HG03066 (cell line): Measurements from ENCODE around the gene CENPK.
A peak's percentile ranks its signal among the peaks of the same experiment; 100 is the strongest.
"Not testable (repeated sequence)": the region's sequence is repeated elsewhere in the genome, so short reads cannot be mapped to it uniquely, and the experiment has no call there.

Experiments used
- ATAC-seq: cut with Tn5 transposase; IDR thresholded peaks from one replicate; pipeline ENCODE4 v1.9.1; 2021; ENCODE audit warnings: low read depth; ENCODE audit not compliant: unreplicated experiment

Gene CENPK

DNA sequence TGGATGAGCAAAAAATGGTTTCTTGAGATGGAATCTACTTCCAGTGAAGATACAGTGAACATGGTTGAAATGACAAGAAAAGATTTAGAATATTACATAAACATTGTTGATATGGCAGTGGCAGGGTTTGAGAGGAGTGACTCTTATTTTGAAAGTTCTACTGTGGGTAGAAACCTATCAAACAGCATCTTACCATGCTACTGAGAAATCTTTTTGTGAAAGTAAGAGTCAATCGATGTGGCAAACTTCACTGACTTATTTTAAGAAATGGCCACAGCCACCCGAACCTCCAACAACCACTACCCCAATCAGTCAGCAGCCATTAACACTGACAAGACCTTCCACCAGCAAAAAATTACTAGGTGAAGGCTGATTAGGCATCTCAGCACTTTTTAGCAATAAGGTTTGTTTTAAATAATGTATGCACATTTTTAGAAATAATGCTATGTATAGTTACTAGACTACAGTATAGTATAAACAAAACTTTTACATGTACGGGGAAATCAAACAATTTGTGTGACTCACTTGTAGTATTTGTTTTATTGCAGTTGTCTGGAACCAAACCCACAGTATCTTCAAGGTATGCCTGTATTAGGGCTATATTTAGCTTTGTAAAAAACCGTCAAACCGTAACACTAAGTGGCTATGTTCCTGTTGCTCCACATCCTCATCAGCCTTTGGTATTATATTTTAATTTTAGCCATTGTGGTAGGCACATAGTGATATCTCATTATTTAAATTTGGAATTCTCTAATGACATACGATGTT lies 50.6 kb downstream of the CENPK start:
- no peak for ATAC-seq

DNA sequence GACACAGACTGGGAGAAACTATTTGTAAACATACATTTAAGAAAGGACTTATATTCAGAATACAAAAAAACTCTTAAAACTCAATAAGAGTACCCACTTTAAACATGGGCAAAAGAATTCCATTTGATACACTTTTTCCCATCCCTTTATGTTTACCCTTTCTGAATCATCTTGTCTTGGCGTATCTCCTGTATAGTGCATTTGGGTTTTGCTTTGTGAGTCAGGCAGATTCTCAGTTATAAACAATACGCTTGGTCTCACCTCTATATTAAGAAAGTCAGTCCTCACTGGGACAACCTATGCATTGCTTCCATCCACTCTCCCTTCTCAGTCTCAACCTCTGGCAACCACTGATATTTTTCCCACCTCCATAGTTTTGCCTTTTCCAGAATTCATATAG lies 54.0 kb downstream of the CENPK start:
- ATAC-seq: no peak

DNA sequence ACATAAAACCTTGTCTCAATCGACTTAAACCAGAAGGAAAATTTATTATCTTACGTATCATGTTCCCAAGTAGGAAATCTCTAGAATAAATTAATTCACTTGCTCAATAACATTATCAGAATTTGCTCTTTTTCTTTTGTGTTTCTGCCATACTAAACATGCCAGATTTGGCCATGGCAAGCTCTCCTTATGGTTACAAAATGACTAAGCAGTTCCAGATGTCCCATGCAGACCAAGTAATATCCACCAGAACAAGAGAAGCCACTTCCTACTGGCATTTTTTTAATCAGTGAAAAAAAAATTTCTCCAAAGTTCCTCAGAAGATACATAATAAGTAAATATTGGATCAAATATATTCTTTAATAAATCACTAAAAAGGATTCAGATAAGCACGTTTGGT lies 56.0 kb downstream of the CENPK start:
- no peak for ATAC-seq

DNA sequence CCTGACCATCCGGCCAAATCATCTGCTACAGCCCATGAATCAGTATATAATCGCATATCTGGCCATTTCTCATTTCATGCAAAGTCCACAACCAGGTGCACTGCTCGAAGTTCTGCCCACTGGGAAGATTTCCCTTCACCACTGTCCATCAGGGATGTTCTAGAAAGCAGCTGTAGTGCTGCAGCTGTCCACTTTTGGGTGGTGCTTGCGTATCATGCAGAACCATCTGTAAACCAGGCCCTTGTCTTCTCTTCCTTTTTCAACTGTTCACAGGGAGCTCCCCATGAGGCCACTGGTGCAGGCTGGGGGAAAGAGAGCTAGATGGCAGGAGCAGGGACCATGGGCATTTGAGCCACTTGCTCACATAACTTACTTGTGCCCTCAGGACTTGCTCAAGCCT lies 73.8 kb downstream of the CENPK start:
- ATAC-seq: no peak

DNA sequence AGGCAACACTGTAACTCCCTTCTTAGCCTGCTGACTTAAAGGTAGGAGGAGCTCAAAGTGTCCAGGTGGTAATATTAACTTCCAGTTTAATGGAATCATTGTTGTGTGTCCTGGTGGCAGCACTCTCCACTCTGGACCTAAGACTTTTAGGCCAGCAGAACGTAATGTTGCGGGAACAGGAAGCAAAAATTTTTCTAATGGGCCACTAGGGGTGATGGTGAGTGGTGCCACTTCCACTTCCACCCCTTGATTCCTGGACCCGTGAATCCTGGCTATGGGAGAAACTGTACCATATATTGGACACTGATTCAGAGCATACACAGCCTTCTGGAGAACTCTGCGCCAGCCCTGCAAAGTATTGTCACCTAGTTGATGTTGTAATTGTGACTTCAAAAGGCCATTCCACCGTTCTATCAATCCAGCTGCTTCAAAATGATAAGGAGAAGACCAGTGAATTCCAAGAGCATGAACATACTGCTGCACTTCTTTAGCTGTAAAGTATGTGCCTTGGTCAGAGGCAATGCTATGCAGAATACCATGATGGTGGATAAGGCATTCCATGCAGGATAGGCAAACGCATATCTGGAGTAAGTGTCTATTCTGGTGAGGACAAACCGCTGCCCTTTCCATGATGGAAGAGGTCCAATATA lies 74.8 kb downstream of the CENPK start:
- not testable (repeated sequence) for ATAC-seq

DNA sequence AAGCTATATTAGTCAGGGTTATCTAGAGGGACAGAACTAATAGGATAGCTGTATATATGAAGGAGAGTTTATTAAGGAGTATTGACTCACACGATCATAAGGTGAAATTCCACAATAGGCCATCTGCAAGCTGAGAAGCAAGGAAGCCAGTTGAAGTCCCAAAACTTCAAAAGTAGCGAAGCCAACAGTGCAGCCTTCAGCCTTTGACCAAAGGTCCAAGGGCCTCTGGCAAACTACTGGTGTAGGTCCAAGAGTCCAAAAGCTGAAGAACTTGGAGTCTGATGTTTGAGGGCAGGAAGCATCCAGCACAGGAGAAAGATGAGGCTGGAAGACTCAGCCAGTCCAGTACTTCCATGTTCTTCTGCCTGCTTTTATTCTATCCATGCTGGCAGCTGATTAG lies 76.2 kb downstream of the CENPK start:
- not testable (repeated sequence) for ATAC-seq

DNA sequence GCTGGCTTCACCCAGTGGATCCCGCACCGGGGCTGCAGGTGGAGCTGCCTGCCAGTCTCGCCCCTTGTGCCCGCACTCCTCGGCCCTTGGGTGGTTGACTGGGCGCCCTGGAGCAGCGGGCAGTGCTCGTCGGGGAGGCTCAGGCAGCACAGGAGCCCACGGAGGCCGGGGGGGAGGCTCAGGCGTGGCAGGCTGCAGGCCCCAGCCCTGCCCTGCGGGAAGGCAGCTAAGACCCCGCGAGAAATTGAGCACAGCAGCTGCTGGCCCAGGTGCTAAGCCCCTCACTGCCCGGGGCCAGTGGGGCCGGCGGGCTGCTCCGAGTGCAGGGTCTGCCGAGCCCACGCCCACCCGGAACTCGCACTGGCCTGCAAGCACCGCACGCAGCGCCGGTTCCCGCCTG lies 77.6 kb downstream of the CENPK start:
- ATAC-seq: no peak

DNA sequence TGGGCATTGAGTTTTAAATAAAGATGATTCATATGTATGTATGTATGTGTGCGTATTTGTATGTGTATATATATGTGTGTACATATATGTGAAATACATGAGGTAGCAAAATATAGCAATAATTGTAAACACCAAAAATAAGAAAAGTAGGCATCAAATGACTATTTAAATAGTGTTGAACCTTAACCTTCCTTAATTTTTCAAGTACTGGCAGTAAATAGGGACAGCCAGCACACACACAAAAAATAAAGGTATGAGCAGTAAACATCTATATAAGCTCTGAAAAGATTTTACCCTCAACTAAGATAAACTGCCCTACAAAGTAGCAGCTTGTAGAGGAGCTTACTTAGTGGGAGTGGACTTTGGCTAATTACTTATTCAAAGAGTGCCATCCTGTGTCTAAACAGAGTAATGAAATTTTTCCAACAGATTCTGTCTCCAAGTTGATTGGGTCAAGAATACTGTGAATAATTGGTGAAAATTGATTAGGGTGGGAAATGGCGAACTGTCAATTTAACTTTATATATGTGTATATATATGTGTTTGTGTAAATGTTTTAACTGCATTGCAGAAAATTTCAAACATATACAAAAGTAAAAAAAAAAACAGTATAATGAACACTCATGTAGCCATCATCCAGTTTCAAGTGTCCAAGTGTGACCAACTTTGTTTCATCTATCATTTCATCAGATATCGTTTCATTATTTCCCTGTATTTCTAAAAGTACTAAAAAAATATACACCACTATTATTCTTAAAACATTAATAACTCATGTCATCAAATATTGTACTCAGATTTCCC lies 79.2 kb downstream of the CENPK start:
- ATAC-seq: peak; percentile 39

DNA sequence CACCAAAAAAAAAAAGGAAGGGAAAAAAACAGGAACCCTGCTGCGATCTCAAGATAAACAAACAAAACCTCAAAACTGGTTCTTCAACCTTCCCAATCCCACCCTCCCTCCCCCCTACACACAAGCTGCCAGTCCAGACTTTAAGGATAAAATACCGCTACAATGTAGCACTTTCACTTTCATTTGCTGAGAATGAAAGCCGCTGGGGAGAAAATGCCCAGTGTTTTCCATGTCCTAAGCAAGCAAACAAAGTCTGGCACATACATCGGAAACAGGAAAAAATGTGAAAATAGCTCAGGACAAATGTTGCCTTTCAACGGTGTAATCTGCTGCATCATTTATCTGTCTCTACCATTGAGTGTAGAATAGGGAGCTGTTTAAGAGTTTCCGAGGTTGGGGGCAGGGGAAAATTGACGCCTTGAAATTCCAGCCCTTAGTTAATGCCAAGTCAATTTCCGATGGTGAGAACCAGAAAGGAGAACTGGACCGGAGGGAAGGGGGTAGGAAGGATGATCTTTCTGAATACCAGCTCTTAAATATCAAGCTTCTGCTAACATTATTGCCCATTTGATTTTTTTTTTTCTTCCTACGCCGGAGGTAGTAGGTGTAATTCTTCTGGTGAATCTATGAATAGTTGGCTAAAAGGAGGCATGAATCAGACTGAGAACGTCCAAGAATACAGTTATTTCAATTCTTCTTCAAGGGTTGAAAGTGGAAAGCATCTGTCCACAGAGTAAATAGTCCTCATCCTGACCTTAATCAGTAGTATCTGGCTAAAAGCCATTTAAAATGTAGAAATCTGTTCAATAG lies 80.0 kb downstream of the CENPK start:
- no peak for ATAC-seq

DNA sequence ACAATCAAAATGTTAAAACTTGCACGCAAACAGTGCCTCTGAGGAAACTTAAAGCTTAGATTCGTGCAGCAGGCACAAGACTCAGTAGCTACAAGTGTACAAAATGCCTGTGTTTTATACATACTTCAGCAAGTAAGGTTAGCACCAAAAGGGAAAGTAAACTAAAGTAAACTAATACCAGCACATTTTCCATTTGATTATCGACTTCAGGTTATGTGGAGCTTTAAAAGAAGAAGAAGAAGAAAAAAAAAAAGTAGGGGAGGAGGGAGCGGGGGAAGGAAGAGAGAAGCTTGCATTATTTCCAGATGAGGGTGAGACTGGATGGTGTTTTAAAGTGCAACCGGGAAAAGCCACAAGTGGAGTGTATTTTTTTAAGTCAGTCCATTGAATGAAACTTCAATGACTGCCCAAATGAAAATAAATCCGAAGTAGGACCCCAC lies 80.7 kb downstream of the CENPK start:
- ATAC-seq: no peak

DNA sequence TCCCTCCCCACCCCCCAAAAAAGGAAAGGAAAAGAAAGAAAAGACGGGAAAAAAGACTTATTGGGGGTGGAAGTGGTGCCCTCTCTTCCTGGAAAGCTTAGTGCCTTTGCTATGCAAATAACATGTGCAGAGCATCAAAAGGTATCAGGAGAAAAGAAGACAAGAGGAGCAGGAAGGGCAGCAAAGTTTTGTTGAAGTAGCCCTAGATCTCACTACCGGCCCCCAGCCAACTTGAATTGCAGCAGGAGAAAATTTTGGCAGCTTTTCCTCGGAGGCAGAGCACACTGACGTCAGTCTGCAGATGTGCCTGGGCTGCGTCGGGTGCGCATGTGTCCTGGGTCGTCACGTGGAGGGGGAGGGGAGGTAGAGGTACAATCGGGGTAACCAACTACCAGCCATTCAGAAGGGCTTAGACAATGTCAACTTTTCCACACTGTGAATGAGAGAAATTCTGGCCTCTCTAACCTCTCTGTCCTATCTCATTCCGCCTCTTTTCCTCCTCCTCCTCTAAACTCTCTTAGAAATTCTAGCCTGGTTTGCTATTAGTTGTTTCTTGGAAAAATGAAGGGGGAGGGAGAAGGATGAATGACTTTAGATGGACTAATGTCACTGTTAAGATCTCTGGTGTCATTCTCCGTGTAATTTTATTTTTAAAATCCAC lies 81.2 kb downstream of the CENPK start, which contains the start of gene ADAMTS6:
Gene ADAMTS6, minus strand, starts transcription at position 286 of the 661 bp plus-strand sequence. CDS start 8,247 bp downstream, outside the sequence.
- peak; percentile 73 for ATAC-seq

DNA sequence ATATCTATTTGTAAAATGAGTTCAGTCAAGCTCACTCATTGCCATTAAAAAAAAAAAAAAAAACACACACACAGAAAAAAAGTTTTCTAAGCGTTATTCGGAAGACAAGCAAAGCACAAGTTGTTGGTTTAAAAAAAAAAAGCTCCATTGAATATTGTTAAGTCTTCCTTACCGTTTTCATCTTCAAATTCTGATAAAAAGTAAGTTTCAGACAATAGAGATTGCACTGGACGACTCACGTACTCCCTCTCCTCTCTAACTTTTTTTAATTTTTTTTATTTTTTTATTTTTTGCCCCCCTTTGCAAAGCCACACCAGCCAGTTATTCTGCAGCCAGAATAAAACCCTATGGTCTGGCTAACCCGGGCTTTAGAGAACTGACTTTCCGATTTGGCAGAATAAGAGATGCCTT lies 81.8 kb downstream of the CENPK start:
- ATAC-seq: peak; percentile 15

DNA sequence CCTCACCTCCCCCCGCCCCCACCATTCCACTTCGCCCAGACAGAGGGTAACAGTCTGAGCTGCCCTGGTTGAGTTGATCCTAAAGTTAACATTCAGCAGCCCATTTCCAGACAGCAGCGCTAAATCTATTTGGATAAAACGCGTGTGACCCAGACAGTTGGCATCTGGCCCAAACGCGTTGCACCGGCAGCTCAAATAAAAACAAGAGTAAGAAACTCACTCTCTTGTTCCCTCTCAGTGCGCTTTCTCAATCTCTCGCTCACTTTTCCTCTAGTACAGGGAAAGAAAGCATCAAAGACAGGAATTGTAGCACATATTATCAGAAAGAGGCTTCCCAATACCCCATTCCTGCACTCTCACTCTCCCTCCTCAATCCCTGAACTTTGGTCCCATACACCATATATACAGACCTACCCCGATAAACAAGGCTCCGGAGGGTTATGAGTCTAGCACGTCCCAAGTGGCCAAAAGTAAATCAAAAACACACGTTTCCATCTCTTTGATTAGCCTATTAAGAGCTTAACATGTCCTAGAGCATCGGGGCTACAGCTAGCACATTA lies 82.6 kb downstream of the CENPK start:
- ATAC-seq: no peak

DNA sequence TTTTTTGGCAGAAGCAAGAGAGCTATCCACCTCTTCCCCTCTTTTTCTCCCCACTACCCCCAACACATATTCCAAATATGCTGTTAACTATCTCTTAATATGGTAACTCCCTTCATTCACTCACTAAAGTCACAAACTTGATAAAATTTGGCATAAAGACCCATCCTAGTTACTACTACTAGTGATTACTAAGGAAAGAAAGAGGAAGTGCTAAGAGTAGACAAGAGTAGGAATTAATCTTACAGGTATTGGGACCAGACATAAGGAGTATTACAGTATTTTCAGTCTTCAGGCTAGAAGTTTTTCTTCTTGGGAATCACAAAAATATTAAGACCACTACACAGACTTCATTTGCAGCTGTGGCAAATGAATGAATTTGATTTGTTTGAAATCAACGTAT lies 83.4 kb downstream of the CENPK start:
- ATAC-seq: no peak

DNA sequence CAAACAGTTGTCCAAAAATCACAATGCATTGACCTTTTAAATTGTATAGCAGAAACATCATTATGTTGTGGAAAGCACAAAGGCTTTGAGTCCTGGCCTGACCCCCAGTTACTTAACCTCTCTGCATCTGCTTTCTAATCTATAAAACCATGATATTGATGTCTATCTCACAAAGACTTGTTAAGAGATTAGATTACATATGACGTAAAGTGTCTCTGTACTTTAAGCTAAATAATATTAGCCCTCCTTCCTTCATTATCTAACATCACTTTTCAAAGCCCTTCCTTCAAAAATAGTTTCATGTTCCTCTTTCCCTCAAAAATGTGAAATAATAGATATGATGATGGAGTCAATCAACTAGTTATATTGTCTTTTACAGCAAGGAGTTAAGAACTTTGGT lies 84.6 kb downstream of the CENPK start:
- ATAC-seq: no peak

DNA sequence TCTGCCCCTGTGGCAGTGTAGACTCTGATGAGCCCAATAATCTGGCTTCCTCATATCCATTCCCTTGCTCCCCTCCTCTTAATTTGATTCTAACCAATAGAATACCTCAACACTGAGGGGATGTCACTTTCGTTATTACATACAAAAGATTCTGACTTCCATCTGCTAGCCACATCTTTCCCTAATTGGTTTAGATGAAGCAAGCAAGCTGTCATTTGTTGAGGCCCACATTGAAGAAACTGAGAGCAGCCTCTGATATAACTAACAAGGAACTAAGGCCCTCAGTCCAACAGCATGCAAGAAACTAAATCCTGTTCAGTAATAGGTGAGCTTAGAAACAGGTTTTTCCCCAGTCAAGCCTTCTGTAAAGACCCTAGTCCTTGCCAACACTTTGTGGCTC lies 87.1 kb downstream of the CENPK start:
- no peak for ATAC-seq

DNA sequence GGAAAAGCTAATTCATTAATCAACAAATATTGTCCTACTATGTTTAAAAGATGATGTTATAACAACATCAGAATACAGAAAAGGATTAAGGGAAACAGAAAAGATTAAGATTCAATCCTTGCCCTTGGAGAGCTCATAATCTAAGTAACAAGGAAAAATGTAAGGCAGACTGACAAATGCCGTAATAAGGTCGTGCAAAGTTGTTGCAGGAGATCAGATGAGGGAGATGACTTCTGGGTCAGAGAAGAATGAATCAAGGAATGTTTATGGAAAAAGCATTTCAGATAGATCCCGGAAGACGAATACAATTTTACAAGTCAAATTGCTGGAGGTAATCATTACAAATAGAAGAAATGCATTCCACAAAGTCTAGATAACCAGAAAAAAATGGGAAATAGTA lies 87.6 kb downstream of the CENPK start:
- ATAC-seq: no peak

DNA sequence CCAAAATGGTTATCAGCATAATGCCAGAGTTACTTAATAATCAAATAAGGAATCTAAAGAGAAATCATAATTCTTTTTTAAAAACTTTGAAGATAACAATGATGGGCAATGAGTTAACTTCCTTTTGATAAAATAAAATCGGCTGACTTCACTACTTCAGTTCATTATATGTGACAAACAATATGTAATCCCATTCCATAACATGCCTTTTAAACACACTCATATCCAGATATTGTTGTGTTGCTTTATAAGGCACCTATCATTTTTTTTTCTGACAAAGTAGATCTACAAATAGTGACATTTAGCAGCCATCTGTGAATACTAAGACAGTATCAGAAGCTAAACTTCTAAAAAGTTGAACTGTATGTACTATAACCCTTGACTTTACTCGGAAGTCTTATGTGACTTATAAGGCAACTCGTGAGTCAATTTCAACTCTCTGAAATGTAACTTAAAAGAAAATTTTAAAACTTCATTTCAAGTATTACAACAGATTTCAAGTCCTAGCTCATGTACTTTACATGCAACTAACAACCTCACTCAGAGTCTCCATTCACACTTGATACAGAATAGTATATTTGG lies 88.7 kb downstream of the CENPK start:
- ATAC-seq: no peak

DNA sequence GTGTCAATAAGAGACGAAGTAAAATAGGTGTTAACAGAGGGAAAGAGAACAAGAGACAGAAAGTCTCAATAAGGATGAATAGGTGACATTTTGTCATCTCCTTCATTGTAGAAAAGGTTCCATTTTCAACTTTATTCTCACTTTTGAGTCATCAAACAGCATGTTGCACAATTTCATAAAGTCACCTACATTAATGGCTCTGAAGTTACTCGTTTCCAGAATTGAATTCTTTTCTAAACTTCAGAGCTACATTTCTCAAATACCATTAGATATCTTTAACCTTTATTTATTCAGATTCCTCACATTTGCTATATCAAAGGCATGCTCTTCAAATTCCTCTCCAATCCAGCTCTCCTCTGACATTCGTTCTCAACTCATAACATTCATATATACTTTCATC lies 94.3 kb downstream of the CENPK start:
- no peak for ATAC-seq
